C1 segment of cervical spinal cord (tissue), 14 donors: ENCODE data around the gene RBP5.

Source experiments
- DNase-seq, 14 donors: peaks; one replicate each; lab custom pipeline; 2025; lab: John Stamatoyannopoulos, UW

The RBP5 gene, protein sequence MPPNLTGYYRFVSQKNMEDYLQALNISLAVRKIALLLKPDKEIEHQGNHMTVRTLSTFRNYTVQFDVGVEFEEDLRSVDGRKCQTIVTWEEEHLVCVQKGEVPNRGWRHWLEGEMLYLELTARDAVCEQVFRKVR

DNA sequence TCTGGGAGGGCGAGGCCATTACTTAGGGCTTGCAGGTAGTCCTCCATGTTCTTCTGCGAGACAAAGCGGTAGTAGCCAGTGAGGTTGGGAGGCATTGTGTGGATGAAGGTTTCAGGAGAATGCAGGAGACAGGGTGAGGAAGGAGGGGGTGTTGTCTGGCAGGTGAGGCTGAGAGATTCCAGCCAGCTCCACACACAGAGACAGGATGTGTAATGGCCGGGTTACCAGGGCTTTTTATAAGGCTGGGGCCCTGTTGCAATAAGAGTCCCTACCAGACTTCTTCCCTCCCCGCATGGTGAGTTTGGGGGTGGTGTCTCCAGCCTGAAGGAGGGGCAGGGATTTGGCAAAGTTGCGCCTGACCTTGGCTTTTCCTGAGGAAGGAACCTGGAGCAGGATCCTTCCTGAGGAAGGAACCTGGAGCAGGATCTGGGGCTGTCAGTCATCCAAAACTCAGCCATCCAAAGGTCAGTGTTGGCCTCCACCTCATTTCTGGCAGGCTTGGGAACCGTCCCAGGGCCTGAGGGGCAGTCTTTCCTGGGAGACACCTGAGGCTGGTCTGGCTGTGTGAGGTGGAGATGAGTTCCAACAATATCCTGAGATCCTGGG is at the start of gene RBP5:
TSS of gene RBP5 (minus strand) at position 209 of the 606 bp plus-strand sequence. CDS start at position 95, 114 bp downstream.
- no peak for DNase-seq

DNA sequence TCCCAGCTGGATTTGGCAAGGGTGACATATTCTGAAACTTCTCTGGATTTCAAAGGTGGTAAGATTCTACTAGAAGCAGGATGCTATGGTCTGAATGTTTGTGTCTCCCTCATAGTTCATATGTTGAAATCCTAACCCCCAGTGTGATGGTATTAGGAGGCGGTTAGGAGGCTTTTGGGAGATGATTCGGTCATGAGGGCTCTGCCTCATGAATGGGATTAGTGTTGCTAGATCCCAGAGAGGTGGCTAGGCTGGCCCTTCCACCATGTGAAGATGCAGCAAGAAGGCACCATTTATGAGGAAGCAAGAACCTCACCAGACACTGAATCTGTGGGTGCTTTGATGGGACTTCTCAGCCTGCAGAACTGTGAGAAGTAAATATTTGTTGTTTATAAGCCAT is 49.8 kb upstream of the RBP5 start:
- DNase-seq, result no peak

DNA sequence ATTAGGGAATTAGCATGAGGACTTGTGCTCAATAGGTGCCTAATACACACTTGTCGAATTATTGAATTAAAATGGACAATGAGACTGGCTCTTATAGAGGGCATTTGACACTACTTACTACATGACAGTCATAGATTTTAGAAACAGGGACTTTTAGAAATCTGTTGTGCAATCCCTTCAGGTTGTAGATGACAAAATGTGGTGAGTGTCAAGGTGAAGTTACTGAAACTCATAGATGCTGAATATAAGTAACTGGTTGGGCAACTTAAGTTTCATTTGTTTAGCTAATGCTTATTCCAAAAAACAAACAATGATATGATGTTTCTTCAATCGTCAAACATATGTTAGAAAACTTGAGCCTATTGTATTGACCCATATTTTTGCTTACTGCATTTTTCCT is 47.9 kb upstream of the RBP5 start:
- DNase-seq, result no peak

DNA sequence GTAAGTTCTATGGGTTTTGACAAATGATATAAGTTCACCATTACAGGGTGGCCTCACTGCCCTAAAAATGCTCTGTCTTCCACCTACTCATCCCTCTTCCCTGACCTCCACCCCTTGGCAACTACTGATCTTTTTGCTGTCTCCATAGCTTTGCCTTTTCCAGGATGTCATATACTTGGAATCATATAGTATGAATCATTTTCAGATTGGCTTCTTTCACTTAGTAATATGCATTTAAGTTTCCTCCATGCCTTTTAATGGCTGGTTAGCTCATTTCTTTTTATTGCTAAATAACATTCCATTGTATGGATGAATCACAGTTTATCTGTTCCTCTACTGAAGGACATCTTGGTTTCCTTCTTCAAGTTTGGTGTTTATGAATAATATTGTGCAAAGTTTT is 46.8 kb upstream of the RBP5 start:
- no peak for DNase-seq

DNA sequence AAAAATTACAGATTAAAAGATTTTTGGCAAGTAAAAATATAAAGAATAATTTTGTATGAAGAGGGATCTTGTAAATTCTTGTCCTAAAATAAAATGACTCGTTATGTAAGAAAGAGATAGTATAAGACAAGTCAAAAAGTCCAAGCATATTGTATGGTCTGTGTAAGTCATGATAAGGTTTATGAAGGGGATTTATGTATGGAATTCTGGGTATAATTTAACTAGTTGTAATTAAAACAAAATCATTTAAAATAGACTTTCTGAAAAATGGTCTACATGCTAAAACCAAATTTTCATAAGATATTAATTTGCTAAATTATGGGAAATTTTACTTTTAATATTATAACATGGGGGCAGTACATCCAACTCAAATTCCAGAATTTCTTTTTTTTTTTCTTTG is 43.2 kb upstream of the RBP5 start:
- DNase-seq, result no peak

DNA sequence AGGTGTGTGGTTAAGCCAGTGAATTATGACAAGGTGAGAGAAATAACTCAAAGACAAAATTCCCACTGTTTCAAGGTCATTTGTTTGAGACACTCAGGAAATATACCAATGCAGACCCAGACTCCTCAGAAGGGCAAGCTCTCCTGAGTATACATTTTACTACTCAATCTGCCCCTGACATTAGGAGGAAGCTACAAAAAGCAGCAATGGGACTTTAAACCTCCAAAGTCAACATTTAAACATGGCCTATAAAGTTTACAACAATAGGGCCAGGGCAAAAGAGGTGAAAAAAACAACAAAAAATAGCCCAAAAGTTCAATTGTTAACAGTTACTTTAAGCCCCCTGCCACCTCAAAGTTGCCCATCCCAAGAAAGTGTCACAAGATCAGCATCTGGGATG is 41.3 kb upstream of the RBP5 start:
- no peak for DNase-seq

DNA sequence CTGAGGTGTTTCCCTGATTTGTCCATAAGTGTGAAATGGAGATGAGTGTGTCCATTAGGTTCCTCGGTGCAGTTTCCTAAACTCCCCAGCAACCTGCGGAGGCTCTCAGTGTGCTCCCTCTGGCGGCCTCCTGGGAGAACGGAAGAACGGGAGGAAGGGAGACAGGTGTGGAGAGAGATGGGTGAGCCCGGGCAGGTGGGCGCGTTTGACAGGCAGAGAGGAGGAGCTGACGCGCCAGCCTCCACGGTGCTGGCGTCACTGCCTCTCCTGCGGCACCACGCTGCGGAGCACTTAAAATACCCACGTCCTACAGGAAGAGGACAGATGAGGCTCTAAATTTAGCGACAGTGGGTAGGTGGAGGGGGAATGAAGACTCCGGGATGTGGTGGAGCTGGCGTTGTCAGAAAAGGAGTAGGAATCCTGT is 34.0 kb upstream of the RBP5 start:
- DNase-seq, result peak in 1 of 14 donors; percentile 62

DNA sequence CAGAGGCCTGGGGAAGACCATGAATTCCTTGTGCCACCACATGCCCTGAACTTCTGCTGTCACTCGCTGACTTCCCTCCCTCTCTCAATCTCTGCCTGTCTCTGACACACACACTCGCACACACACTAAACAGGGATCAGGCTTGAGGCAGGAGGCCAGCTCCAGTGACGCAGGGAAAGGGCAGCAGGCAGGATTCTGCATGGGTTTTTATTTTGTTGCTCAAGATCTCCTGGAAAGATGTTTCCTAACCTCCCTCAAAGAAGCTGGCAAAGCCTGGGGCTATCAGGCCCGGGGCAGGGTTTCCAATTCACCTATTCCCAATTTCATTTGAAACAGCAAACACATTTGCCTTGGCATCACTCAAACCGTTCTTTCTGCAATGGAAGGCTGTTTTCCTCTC is 33.1 kb upstream of the RBP5 start:
- peak in 1 of 14 donors; percentile 62 for DNase-seq

DNA sequence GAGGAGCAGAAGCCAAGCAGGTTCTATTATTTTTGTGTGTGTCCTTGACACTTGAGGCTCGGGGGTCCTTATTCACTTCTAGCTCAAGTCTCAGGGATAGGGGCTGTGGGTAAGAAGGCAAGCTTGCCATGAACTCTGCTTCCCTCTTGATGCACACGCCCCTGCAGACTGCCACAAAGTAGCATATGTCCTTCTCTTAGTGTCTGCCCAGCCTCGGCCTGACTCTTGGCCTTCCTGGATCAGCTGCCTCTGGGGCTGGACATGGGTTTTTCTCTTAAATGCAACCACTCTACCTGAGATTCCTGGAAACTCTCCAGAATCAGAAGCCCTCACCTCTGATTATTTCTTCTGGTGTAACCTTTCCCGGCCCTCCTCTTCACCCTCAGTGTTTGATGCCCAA is 32.6 kb upstream of the RBP5 start:
- no peak for DNase-seq

DNA sequence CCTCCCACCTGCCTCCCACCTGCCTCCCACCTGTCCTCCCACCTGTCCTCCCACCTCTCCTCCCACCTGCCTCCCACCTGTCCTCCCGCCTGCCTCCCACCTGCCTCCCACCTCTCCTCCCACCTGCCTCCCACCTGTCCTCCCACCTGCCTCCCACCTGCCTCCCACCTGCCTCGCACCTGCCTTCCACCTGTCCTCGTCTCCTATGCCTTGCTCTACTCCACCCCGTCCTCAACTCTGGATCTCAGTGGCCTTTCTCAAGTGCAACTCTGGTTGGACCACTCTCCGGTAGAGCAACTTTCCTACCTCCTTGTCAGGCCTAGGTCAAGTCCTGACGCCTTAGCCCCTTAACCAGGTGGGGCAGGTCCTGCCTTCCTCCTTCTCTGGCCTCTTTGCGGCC is 31.5 kb upstream of the RBP5 start:
- DNase-seq, result no peak

DNA sequence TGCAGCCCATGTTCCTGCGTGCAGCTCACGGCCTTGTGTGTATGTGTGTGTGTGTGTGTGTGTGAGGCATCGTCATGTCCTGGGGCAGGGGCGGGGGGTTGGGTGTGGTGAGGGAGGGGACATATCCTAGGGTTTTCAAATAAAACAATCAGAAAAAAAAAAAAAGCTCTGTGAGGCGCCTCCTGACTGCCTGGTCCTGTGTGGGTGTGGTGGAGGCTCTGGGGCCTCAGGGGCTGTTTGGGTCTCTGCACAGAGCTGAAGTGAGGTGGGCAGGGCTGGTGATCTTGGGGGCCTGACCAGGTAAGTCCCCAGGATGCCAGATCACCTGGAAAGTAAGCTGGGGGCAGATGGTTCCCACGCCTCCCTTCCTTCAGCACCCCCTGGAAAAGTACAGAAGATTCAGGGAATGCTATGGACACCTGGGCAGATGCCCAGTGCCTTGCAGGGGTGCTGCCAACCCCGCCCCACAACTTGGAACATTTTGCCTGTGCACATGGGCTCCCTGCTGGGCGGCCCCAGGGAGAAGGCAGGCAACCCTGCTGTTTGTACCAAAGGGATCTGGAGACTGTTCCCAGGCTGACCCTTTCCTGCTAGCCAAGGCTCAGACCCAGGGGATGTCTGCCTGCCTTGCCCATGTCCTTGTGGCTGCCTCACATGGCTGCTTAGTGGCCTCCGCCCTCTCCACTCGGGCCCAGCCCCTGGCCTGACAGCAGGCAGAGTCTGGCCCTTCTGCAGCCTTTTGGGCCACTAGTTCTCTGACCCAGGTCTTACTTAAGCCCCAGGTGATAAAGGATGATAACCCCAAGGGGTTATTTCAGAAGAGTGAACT is 30.3 kb upstream of the RBP5 start:
- no peak for DNase-seq

DNA sequence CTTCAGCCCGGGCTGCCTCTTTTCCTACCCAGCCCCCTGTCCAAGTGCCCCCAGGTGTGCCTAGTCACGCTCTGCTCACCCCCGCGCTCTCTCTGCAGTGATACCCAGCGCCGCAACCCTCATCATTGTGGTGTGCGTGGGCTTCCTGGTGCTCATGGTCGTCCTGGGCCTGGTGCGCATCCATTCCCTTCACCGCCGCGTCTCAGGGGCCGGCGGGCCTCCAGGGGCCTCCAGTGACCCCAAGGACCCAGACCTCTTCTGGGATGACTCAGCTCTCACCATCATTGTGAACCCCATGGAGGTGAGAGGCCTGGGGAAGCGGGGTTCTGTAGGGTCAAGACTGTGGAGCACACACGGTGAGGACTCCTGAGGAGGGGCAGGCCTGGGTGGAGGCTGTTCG is 28.7 kb upstream of the RBP5 start:
- DNase-seq, result no peak

DNA sequence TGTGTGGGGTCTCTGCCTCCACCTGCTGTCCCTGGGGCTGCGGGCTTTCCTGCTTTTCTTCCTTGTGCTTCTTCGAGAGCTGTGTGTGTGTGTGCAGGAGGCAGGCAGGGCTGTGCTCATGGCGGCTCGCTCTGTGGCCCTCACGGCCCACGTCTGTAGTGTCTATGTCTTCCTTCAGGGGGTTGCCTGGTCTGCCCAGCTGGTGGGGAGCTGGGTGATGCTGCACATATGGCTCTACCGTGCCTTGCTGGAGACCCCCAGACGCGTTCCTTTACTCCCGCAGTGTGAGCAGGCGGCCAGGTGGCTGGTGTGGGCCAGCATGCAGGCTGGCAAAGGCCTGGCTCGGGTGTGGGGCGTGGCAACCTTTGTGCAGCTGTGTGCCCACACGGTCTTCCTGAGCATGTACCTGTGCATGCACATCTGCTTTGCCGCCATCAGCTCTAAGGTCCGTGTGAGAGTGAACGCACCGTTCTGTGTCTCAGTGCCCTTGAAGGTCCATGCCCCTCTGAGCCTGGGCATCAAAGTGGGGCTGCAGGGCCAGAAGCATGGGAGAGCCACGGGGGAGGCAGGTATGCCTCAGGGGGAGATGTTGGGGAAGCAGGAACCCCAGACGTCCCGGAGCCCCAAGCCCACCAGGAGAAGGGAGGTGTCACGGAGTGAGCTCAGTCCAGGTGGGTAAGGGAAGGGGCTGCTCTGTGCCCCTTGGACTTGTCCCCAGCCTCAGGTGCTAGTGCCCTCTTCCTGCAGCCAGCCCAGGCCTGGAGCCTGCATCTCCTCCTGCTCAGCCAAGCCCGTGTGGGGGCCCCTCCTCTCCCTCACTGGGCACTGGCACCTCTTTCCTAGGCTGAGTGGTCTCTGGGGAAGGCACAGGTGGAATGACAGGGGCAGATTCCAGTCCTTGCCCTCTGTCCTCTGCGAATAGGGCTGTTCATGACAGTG is 27.8 kb upstream of the RBP5 start:
- no peak for DNase-seq

DNA sequence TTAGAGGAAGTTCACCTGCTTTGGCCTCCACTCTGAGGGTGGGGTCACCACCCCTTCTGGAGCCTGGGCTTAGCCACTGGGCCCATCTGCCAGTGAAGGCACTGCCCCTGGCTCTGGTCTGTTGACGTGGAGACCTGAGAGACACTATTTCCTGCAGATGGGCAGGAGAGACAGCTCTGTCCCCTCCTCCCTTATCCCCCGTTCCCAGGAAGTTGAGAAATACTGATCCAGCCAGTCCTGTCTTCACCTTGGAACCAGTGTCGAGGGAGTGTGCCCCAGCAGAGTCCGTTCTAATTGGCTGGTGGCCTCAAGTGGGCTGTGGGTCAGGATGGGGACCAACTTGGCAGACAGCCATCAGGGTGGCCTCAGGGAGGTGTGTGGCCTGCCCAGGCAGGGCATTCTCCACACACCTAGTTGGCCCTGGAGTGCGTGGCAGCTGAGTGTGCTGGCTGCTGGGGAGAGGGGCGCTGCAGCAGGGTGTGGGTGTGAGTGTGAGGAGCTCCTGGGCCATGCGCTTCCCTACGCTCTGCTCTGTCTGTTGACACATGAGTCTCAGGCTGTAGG is 26.9 kb upstream of the RBP5 start:
- no peak for DNase-seq

DNA sequence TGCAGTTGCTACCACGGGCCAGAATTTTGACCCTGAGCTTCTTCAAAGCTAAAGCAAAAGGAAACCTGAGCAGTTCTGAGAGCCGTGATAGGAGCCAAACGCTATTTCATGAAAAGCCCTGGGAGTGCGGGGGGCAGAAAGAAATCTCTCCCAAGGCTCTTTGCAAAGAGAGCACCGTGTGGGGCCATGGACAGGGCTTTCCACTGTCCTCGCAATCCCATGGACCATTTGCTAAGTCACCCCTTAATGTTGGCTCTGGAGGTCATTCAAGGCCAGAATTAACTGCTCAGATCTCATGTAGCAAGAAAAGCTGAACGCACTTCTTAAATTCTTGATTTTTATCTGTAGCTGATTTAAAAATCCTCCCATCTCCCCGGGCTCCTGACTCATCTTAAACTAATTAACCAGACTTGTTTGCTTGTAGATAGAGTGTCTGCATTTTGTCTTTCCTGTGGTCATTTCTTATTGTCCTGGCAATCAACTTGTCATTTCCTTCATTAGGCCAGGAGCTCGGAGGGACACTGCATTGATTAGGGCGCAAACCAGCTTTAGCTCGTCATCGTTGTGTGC is 26.3 kb upstream of the RBP5 start:
- no peak for DNase-seq

DNA sequence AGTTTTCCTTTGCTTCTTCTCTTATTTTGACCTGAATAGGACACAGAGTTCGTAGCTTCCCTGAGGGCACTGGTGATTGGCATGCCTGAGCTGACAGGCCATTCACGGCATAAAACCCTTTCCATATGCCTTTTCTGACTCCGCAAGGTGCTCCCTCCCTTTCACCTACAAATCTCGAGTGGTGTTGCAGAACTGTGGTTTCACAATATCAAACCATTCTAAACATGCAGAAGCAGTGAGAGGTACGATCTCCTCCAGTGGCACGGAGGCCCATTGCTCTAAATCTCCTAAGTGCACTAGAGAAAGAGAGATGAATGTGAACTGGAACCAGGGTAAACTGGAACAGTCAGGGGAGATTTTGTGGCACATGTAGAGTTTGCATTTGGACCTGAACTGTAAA is 25.4 kb upstream of the RBP5 start:
- DNase-seq, result no peak

DNA sequence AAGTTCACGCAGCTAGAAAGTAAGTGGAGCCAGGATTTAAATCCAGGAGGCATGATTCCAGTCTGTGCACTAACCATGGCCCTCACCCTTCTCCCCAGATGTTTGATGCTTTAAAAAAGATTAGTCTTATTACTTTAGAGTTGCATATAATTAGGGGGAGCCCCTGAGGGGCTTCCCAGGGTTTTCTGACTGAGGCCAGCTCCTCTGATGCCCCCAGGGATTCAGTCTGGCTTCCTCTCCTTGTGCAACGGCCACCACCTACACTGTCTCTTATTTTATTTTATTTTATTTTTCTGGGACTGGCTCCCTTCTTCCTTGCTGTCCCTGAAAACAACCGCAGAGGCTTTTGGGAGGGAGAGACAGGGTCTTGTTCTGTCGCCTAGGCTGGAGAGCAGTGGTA is 24.1 kb upstream of the RBP5 start:
- DNase-seq, result no peak

DNA sequence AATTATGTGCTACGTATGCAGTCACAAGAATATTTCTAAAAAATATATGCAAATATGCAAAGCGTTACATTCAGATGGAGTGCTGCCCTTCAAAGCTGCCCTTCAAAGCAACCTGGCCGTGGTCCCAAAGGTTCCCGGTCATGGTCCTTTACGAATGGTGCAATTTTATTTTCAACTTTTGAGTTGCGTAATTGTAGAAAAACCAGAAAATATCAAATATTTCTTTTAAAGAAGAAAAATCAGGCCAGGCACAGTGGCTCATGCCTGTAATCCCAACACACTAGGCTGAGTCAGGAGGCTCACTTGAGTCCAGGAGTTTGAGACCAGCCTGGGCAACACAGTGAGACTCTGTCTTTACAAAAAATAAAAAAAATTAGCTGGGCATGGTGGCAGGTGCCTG is 22.8 kb upstream of the RBP5 start:
- no peak for DNase-seq

DNA sequence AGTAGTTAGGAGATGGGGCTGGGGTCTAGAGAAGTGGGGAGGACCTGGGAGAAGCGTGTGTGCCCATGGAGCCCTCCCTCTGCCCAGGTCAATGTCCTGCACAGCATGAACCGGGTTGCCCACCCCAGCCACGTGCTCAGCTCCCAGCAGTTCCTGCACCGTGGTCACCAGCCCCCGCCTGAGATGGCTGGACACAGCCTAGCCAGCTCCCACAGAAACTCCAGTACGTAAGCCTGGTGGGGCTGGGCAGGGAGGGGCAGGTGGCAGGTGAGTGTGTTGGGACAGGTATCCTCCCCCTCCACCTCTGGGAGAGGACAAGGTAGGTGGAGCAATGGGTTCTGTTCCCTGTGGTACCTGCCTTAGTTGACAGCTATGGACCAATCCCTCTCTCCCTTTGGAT is 22.2 kb upstream of the RBP5 start:
- no peak for DNase-seq

DNA sequence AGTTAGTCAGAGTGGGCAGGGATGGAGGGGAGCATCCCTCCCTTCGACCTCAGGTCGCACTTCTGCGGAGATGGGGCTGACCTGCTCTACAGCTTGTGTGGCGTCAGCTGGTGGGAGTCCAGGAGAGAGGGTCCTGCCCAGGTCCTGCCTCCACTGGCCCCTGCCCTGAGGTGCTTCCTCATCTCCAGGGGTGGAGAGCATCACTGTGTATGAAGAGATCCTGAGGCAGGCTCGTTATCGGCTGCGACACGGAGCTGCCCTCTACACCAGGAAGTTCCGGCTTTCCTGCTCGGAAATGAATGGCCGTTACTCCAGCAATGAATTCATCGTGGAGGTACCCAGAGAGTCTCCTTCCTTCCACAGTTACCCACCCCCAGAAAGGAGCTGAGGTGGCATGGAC is 21.7 kb upstream of the RBP5 start:
- no peak for DNase-seq

DNA sequence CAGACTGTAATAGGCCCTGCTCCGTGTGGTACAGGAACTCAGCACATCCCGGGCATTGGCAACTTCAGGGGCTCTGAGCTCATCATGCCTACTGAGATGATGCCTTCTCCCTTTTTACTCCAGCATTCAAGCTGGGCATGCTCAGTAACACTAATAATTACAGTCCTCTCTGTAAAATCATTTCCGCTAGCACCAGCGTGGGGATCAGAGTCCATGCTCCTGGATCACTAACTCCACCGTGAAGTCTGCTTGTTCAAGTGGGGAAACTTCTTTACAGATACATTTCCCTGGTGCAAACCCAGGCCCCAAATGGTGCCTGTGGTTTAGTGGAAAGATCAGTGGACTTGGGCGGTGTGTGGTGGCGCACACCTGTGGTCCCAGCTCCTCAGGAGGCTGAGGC is 18.2 kb upstream of the RBP5 start:
- DNase-seq, result no peak
